ENCODE data around the gene SLX4IP.

The SLX4IP gene

DNA sequence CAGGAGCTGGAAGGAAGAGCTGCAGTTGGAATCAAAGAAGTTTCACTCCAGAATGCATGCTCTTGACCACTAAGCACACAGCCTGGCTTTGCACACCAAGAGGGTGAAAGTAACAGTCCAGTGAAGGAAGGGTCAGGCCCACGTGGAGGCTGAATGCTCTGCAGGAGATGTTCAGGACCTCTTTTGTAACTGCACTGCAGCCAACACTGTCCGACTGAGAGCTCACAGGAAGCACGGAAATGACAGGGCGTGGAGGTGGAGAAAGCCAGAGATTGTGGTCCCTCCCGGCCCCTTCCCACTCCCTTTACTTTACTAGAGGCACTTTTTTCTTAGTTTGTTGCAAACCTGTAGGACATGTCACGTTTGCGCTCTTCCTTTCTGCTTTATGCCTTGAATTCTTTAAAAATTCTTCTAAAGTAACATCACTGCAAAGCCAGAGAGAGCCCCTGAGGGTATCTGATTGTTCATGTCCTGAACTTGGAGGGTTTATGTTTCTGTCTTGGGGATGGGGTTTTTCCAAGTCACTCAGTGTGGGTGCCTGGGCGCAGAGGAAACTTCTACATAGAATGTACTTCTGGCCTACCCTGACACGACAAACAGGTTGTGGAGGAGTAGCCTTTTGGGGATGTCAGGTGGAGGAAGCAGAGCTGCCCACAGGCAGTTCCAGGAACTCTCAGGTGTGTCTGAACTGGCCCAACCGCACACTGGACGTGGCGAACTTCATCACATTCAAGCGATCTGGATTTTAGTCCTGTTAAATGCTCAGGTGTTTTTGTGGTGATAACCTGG is 197.8 kb downstream of the SLX4IP start:
- H3K4me2 ChIP-seq, result no peak overlapping the region
- TF ChIP-seq, protein P1, sequence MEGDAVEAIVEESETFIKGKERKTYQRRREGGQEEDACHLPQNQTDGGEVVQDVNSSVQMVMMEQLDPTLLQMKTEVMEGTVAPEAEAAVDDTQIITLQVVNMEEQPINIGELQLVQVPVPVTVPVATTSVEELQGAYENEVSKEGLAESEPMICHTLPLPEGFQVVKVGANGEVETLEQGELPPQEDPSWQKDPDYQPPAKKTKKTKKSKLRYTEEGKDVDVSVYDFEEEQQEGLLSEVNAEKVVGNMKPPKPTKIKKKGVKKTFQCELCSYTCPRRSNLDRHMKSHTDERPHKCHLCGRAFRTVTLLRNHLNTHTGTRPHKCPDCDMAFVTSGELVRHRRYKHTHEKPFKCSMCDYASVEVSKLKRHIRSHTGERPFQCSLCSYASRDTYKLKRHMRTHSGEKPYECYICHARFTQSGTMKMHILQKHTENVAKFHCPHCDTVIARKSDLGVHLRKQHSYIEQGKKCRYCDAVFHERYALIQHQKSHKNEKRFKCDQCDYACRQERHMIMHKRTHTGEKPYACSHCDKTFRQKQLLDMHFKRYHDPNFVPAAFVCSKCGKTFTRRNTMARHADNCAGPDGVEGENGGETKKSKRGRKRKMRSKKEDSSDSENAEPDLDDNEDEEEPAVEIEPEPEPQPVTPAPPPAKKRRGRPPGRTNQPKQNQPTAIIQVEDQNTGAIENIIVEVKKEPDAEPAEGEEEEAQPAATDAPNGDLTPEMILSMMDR (conservative IDR thresholded peaks at IDR 0.05; ENCODE audit: low read depth, low read length), result no peak
- H3K9ac ChIP-seq, result no peak overlapping the region
- no peaks in the 10 kb centered on the region for H3K27me3 ChIP-seq (ENCODE audit: insufficient read depth, low read depth)
- H3K4me1 ChIP-seq (ENCODE audit: low read depth, poor library complexity, severe bottlenecking), result no peaks in the 10 kb centered on the region
- no peaks in the 10 kb centered on the region for H3K36me3 ChIP-seq (ENCODE audit: insufficient read depth)
- H2AFZ ChIP-seq (ENCODE audit: low read depth), result no peak overlapping the region
- no peaks in the 10 kb centered on the region for H4K20me1 ChIP-seq (ENCODE audit: insufficient read depth)
- no peaks in the 10 kb centered on the region for H3K79me2 ChIP-seq (ENCODE audit: insufficient read depth, low read depth)
- no peak overlapping the region for H3K27ac ChIP-seq
- H3K4me3 ChIP-seq (IDR thresholded peaks at IDR 0.05; ENCODE audit: insufficient read depth, low read depth, low read length), result no peak overlapping the region

DNA sequence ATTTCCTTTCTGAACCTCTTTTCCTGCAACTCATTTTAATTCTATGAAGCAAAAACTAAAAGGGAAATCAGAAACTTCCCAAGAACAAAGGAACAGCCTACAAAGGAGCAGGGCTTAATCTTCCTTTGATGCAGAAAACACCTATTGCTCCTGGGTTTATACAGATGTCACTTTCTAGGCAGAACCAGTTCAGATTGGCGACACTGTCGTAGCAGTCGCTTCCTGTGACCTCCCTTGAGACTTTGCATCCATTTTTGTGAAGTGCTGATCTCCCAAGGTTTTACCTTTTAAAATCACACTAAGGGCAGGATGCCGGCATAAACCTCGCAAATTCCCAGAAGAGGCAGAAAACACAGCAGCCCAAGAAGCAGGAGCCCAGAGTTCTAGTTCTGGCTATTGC is 198.6 kb downstream of the SLX4IP start:
- Histone ChIP-seq H3K4me1 (ENCODE audit: low read depth, poor library complexity, severe bottlenecking) (no peaks in the 10 kb centered on the region), H2AFZ (ENCODE audit: low read depth) (no peak overlapping the region)

DNA sequence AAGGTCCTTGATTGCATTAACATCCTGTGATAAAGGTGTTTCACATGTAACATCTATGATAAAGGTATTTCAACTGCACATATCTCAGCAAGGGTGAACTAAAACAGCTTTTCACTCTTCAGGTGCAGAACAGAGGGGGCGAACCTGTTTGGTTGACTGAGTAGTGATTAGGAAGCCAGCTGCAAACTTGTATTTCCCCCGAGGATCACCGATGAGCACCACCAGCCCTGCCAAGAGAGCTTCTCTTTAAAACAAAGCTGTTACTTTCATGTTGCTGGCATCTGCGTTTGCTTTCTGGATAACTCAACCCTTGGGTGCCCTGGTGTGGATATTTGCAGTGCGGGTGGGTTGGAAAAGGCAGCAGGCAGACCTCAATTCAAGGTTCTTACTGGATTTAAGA is 199.1 kb downstream of the SLX4IP start:
- no peak overlapping the region for H3K27ac ChIP-seq

More for the DNA sequence above, 198.6 kb downstream of the SLX4IP start:
- no peaks in the 10 kb centered on the region for H3K79me2 ChIP-seq (ENCODE audit: insufficient read depth, low read depth)
- no peaks in the 10 kb centered on the region for H4K20me1 ChIP-seq (ENCODE audit: insufficient read depth)
- no peaks in the 10 kb centered on the region for H3K27me3 ChIP-seq (ENCODE audit: insufficient read depth, low read depth)
- no peak overlapping the region for H3K9ac ChIP-seq
- TF ChIP-seq, protein P1 (conservative IDR thresholded peaks at IDR 0.05; ENCODE audit: low read depth, low read length), result no peak
- H3K27ac ChIP-seq, result no peak overlapping the region
- H3K36me3 ChIP-seq (ENCODE audit: insufficient read depth), result no peaks in the 10 kb centered on the region
- H3K4me2 ChIP-seq, result no peak overlapping the region
- H3K4me3 ChIP-seq (IDR thresholded peaks at IDR 0.05; ENCODE audit: insufficient read depth, low read depth, low read length), result no peak overlapping the region

DNA sequence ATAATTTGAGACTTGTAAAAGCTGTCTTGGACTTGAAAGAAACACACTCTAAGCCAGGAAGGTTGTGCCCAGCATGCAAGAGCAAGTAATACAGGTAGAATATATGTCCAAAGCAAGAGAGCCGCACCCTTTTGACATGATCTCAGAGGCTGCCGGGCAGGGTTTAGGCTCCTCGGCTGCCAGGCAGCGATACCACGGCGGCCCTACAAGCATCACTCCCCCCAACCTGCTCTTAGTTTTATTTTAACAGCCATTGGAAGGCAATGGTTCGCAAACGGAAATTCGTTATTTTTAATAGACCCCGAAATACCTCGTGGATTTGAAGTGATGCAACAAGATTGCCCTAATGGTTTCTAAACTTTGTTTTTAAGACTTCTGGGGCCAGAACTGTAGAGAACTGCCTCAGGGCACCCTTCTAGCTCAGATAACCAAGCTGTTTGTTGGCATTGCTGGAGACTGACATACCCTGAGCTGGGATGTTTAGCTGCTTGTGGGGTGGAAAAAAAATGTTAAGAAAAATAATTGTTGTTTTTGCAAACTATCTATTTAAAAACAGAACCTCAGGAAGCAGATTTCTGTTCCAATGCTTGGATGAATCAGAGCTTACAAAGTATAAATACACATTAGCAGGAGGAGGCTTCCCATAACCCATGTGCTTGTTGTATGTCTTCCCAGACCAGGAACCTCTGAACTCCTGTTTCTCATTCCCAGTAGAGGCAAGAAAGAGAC is 199.7 kb downstream of the SLX4IP start:
- Histone ChIP-seq H3K4me3 (IDR thresholded peaks at IDR 0.05; ENCODE audit: insufficient read depth, low read depth, low read length) (no peak overlapping the region), H3K9ac (no peak overlapping the region), H2AFZ (ENCODE audit: low read depth) (no peak overlapping the region), H3K4me2 (no peak overlapping the region), H3K79me2 (ENCODE audit: insufficient read depth, low read depth) (no peaks in the 10 kb centered on the region), H4K20me1 (ENCODE audit: insufficient read depth) (no peaks in the 10 kb centered on the region), H3K27me3 (ENCODE audit: insufficient read depth, low read depth) (no peaks in the 10 kb centered on the region), H3K36me3 (ENCODE audit: insufficient read depth) (no peaks in the 10 kb centered on the region), H3K4me1 (ENCODE audit: low read depth, poor library complexity, severe bottlenecking) (no peaks in the 10 kb centered on the region), H3K27ac (no peak overlapping the region)
- TF ChIP-seq, protein P1 (conservative IDR thresholded peaks at IDR 0.05; ENCODE audit: low read depth, low read length), result no peak

More for the DNA sequence above, 199.1 kb downstream of the SLX4IP start:
- H2AFZ ChIP-seq (ENCODE audit: low read depth), result no peak overlapping the region
- TF ChIP-seq, protein P1 (conservative IDR thresholded peaks at IDR 0.05; ENCODE audit: low read depth, low read length), result no peak
- H3K9ac ChIP-seq, result no peak overlapping the region
- no peak overlapping the region for H3K4me2 ChIP-seq
- H3K4me1 ChIP-seq (ENCODE audit: low read depth, poor library complexity, severe bottlenecking), result no peaks in the 10 kb centered on the region
- no peaks in the 10 kb centered on the region for H3K36me3 ChIP-seq (ENCODE audit: insufficient read depth)
- H4K20me1 ChIP-seq (ENCODE audit: insufficient read depth), result no peaks in the 10 kb centered on the region
- H3K4me3 ChIP-seq (IDR thresholded peaks at IDR 0.05; ENCODE audit: insufficient read depth, low read depth, low read length), result no peak overlapping the region
- no peaks in the 10 kb centered on the region for H3K27me3 ChIP-seq (ENCODE audit: insufficient read depth, low read depth)
- H3K79me2 ChIP-seq (ENCODE audit: insufficient read depth, low read depth), result no peaks in the 10 kb centered on the region

Measured in KMS-11 (cell line).